Kidney (tissue), 14 donors: Measurements from ENCODE around the gene EML6. TPM values are rescaled to one million over a fixed set of nuclear protein-coding genes. Genes with fewer than 3 reads are reported as not detected.
A peak's percentile ranks its signal among the peaks of the same experiment; 100 is the strongest.

Source experiments
- DNase-seq, 5 donors: peaks; one replicate each; pipeline ENCODE4 v3.0.0-alpha.2; 2013 to 2020
- FAIRE-seq: peaks from 2 replicates; lab custom pipeline; 2012; peaks lifted over from hg19 to GRCh38; lab: Jason Lieb, UNC
- H3K27ac ChIP-seq, 2 donors: one replicate each; pipeline ENCODE4 v1.7.0; 2013; ENCODE audit warnings: low read depth in 2 of 2, low read length in 2 of 2, inconsistent platforms in 1 of 2
- H3K27me3 ChIP-seq: one replicate; pipeline ENCODE4 v1.7.1; 2013; ENCODE audit warnings: low read length, inconsistent platforms; ENCODE audit not compliant: control insufficient read depth, insufficient read depth
- H3K36me3 ChIP-seq, 3 donors: one replicate each; pipeline versions ENCODE4 v1.7.0 to v1.7.1; 2013; ENCODE audit warnings: low read length in 3 of 3, control low read depth in 1 of 3, inconsistent platforms in 1 of 3; ENCODE audit not compliant: insufficient read depth in 3 of 3, control insufficient read depth in 2 of 3
- H3K4me1 ChIP-seq, 3 donors: one replicate each; pipeline versions ENCODE4 v1.7.0 to v1.7.1; 2013; ENCODE audit warnings: low read length in 3 of 3, inconsistent platforms in 1 of 3, low read depth in 1 of 3; ENCODE audit not compliant: control insufficient read depth in 2 of 3, insufficient read depth in 2 of 3
- H3K4me3 ChIP-seq, 3 donors: one replicate each; pipeline versions ENCODE4 v1.7.0 to v1.8.1; 2013; ENCODE audit warnings: low read length in 3 of 3, control low read depth in 1 of 3, inconsistent platforms in 1 of 3
- H3K9ac ChIP-seq, 3 donors: one replicate each; pipeline versions ENCODE4 v1.7.0 to v1.7.1; 2013; ENCODE audit warnings: low read length in 3 of 3, control low read depth in 1 of 3, inconsistent platforms in 1 of 3
- H3K9me3 ChIP-seq, 3 donors: one replicate each; pipeline versions ENCODE4 v1.7.0 to v1.7.1; 2013; ENCODE audit warnings: low read length in 3 of 3, control low read depth in 1 of 3, inconsistent platforms in 1 of 3; ENCODE audit not compliant: control insufficient read depth in 2 of 3, insufficient read depth in 1 of 3
- intact Hi-C: fragments of 100-400 bp; cut with DNase I; formaldehyde crosslinking; loops from one replicate; pipeline ENCODE4 v1.11.1; 2022
- polyA plus RNA-seq: library from polyadenylated mRNA; stranded (reverse); fragments of 350-450 nt; fragmentation: Illumina TruSeq; extraction: RNeasy Lipid Tissue Mini Kit (QIAGEN cat#74804); gene quantifications from one replicate; pipeline ENCODE4 v1.2.3, GENCODE V29; 2014; ENCODE audit warnings: low read depth, low replicate concordance; ENCODE audit not compliant: insufficient read depth
- total RNA-seq: library from RNA; stranded (reverse); fragmentation: NEBNext Ultra II Directional; extraction: Animal tissue kit (Norgen Biotek cat#: 25700); gene quantifications from one replicate; pipeline ENCODE4 v1.2.1, GENCODE V29; 2021
- TF ChIP-seq, protein P1 (sequence below): IDR thresholded peaks from 3 replicates; pipeline ENCODE4 v1.5.1; 2012; ENCODE audit warnings: mild to moderate bottlenecking, moderate library complexity, borderline replicate concordance; ENCODE audit not compliant: insufficient read depth; ENCODE audit errors: extremely low read depth
- donor health status: control.
- donor health status: control.
- donor health status: control.
- donor health status: control.
- donor health status: control.
- donor health status: DM: yes; HTN: yes; CAD: no.
- donor health status: Normal renal cell carcinoma (clear cell type).

EML6 gene
- total and polyA plus RNA-seq, 2 donors from 2014 or later, result 1.7 to 3.1 TPM

DNA sequence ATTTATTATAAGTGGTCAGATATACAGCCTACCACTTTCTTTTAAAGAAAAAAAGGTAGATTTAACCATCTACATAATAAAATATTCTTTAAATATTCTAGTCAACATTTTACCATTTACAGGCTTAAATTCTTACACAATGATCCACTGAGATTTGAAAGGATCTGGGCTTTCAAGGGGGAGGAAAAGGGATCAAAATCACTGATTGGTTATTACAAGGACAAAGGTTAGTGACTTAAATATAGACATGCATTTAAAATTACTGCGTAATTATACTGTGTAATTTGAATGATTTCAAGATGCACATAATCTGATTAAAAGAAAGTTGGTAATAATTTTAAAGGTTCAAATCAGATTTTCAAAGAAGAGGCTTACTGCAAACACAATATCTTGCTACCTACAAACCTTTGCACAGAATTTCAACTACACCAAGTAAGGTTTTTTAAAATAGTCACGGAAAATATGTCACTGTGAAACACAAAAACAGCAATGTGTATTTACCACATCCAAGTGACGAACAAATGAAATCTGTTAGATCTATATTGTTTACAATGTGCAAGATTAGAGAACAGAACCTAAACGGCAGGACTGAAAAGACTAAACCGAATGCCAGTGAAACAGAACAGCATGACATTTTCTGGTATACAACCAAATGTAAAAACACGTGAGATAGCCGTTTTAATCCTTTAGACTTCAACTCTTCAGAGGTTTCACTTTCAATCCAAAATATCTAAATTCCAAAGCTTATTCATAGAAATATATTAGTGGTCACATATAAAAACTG, 286.0 kb downstream of the EML6 start:
- Histone ChIP-seq H3K4me1 (peaks cover 0 to 41% (median 6%) of the 10 kb centered on the region in 3 donors), H3K27ac (peak overlapping the region; percentile 53 to 80)
- no peak for FAIRE-seq

DNA sequence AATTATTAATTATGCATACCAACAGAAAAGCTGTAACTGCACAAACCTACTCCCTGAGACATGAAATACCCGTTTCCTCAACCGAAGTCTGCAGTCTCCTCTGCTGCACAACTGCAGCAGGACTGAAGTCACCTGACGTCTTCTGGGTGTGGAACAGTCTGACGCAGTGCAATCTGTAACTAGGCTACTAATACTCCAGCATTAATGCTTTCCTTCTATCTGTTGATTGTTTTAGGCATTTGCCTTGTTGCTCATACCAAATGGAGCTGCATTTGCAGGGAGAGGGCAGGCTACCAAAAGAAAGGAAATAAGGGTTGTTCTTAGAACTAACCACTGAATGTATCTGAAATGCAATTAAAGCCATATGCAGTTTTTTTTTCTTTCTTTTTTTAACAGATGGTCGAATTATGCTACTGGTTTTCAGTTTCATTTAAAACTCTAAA, 286.7 kb downstream of the EML6 start:
- H3K27ac ChIP-seq, result peak overlapping the region; percentile 53 to 80
- no peaks in the 10 kb centered on the region for H3K27me3 ChIP-seq
- H3K36me3 ChIP-seq, result no peaks in the 10 kb centered on the region
- intact Hi-C loops, result loop anchor here (10.0 kb wide), 1 partner anchor 155 kb away; no protein-coding TSS in a partner anchor
- TF ChIP-seq, protein P1, sequence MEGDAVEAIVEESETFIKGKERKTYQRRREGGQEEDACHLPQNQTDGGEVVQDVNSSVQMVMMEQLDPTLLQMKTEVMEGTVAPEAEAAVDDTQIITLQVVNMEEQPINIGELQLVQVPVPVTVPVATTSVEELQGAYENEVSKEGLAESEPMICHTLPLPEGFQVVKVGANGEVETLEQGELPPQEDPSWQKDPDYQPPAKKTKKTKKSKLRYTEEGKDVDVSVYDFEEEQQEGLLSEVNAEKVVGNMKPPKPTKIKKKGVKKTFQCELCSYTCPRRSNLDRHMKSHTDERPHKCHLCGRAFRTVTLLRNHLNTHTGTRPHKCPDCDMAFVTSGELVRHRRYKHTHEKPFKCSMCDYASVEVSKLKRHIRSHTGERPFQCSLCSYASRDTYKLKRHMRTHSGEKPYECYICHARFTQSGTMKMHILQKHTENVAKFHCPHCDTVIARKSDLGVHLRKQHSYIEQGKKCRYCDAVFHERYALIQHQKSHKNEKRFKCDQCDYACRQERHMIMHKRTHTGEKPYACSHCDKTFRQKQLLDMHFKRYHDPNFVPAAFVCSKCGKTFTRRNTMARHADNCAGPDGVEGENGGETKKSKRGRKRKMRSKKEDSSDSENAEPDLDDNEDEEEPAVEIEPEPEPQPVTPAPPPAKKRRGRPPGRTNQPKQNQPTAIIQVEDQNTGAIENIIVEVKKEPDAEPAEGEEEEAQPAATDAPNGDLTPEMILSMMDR, result no peak
- H3K4me1 ChIP-seq, result peaks cover 0 to 41% (median 6%) of the 10 kb centered on the region in 3 donors
- no peak for FAIRE-seq
- peak; percentile 27 to 70 (median 59) for DNase-seq
- no peaks in the 10 kb centered on the region for H3K9me3 ChIP-seq
- peak overlapping the region; percentile 45 to 88 (median 82) for H3K4me3 ChIP-seq
- peak overlapping the region; percentile 5 to 74 (median 11) for H3K9ac ChIP-seq

More for the DNA sequence above, 286.0 kb downstream of the EML6 start:
- Histone ChIP-seq H3K9me3 (no peaks in the 10 kb centered on the region), H3K4me3 (peak overlapping the region; percentile 45 to 88 (median 82)), H3K36me3 (no peaks in the 10 kb centered on the region), H3K9ac (peak overlapping the region; percentile 24 to 74 (median 63)), H3K27me3 (no peaks in the 10 kb centered on the region)
- TF ChIP-seq, protein P1, result no peak
- intact Hi-C loops, result loop anchor here (10.0 kb wide), 1 partner anchor 155 kb away; no protein-coding TSS in a partner anchor
- DNase-seq, result peak in 1 of 5 donors; percentile 11

DNA sequence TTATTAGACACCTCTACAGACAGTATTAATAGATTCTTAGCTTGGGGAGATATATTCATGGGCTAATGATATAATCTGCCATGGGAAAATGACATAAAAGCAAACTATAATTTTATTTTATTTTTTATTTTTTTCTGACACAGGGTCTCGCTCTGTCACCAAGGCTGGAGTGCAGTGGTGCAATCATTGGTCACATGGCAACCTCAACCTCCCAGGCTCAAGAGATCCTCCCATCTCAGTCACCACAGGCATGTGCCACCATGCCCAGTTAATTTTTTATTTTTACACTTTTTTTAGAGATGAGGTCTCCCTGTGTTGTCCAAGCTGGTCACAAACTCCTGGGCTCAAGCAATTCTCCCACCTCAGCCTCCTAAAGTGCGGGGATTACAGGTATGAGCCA, 287.5 kb downstream of the EML6 start:
- Histone ChIP-seq H3K36me3 (no peaks in the 10 kb centered on the region), H3K9ac (no peak overlapping the region), H3K9me3 (no peaks in the 10 kb centered on the region), H3K4me1 (peaks cover 0 to 33% (median 6%) of the 10 kb centered on the region in 3 donors), H3K27me3 (no peaks in the 10 kb centered on the region), H3K4me3 (peak overlapping the region in 1 of 3 donors; percentile 82), H3K27ac (peak overlapping the region; percentile 53 to 59)
- intact Hi-C loops, result loop anchor here (10.0 kb wide), 1 partner anchor 154 kb away; no protein-coding TSS in a partner anchor
- FAIRE-seq (no peak), DNase-seq (peak in 4 of 5 donors; percentile 22 to 61 (median 40))
- TF ChIP-seq, protein P1, result no peak
